Glomerular endothelial cell (primary cell): ENCODE measurements around the gene XYLB. TPM values are rescaled to one million over a fixed set of nuclear protein-coding genes. Genes with fewer than 3 reads are reported as not detected.
"Not testable (repeated sequence)": the region's sequence is repeated elsewhere in the genome, so short reads cannot be mapped to it uniquely, and the experiment has no call there.

Experiments used
- DNase-seq: peaks from one replicate; pipeline ENCODE4 v3.0.0-alpha.2; 2011; ENCODE audit warnings: low read depth, low spot score; ENCODE audit errors: extremely low read depth
- total RNA-seq: library from RNA; depleted of rRNA; stranded (reverse); fragments of >200 nt; gene quantifications from 2 replicates; pipeline ENCODE4 v1.2.3, GENCODE V29; 2015

Gene XYLB
- total RNA-seq, 1 donor from 2014 or later, result 7.8 TPM

- DNase-seq, result no peak
Measured at GRCh38 chr3:38386992-38387750, 40.6 kb downstream of the XYLB start.

GRCh38 chr3:38387862-38388261 lies 41.3 kb downstream of the XYLB start:
- no peak for DNase-seq

GRCh38 chr3:38392604-38393163 lies 46.1 kb downstream of the XYLB start:
- no peak for DNase-seq

GRCh38 chr3:38396239-38396638 lies 49.7 kb downstream of the XYLB start:
- DNase-seq, result no peak

- DNase-seq, result no peak
Measured at GRCh38 chr3:38396861-38397260, 50.3 kb downstream of the XYLB start.

- peak; percentile 2 for DNase-seq
Measured at GRCh38 chr3:38397320-38397719, 50.7 kb downstream of the XYLB start.

- DNase-seq, result no peak
Measured at GRCh38 chr3:38401246-38401962, 54.8 kb downstream of the XYLB start.

- no peak for DNase-seq
Measured at GRCh38 chr3:38404286-38404685, 57.7 kb downstream of the XYLB start.

GRCh38 chr3:38411591-38411990 lies 65.0 kb downstream of the XYLB start:
- DNase-seq, result no peak

- not testable (repeated sequence) for DNase-seq
Measured at GRCh38 chr3:38420758-38421157, 74.2 kb downstream of the XYLB start.

- DNase-seq, result no peak
Measured at GRCh38 chr3:38421679-38422336, 75.2 kb downstream of the XYLB start.

- DNase-seq, result not testable (repeated sequence)
Measured at GRCh38 chr3:38426798-38427426, 80.3 kb downstream of the XYLB start.

- not testable (repeated sequence) for DNase-seq
Measured at GRCh38 chr3:38432871-38433658, 86.5 kb downstream of the XYLB start.

- not testable (repeated sequence) for DNase-seq
Measured at GRCh38 chr3:38433661-38434060, 87.1 kb downstream of the XYLB start.

GRCh38 chr3:38438436-38439069 lies 92.0 kb downstream of the XYLB start:
- peak; percentile 54 for DNase-seq

GRCh38 chr3:38443205-38443604 lies 96.6 kb downstream of the XYLB start:
- not testable (repeated sequence) for DNase-seq

- DNase-seq, result no peak
Measured at GRCh38 chr3:38446085-38446686, 99.6 kb downstream of the XYLB start.

GRCh38 chr3:38446812-38447211 lies 100.2 kb downstream of the XYLB start:
- no peak for DNase-seq

GRCh38 chr3:38450853-38451252 lies 104.3 kb downstream of the XYLB start:
- no peak for DNase-seq
